ENCODE measurements around the gene ASB3.

ASB3 gene

DNA sequence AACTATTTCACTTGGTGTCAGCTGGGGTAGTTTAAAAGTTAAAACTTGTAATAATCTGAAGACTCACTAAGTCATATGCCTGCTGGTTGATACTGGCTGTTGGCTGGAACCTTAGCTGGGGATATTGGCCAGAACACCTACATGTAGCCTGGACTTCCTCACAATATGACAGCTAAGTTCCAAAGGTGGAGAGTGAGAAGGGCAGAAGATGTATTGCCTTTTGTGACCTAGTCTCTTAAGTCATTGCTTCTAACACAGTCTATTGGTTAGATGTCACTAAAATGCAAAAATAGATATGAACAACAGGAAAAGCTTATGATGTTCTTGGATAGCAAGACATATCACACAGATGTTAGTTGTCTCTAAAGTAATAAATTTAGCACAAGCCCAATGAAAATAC, 132.4 kb downstream of the ASB3 start:
- no peak for DNase-seq (ENCODE audit: low read depth)

DNA sequence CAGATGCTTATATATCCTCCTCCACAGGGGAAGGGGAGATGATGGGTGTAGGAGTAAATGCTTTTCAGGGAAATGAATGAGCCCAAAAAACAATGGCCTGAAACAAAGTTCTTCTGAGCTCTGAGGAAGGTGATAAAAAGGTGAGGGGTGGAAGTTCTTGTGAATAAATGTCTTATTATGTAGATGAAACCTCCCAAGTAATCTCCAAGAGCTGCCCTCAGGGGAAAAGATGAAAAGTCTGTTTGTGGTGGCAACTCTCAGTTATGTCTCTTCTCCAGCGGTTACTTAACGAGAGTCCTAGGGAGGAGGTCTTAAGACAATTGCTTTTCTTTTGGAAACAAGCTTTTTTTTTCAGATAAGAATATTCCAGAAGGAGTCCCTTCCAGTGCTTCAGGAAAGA, 134.6 kb downstream of the ASB3 start:
- DNase-seq (ENCODE audit: low read depth) = no peak

DNA sequence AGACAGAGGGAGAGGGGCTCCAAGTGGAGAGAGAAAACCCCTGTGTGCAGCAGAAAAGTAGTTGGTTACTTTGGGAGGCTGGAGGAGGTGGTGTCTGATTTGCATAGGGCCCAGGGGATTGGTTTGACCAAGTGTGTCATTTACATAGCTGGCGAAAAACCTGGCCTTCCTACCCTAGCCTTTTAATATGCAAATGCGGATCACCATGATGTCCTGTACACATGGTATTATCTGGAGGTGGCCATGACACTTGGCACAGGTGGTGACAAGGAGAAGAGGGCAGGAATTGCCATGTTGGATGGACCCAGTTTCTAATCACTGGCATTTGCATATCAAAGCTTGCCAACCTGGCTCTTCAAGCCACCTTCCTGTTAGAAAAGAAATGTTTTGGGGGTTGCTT, 140.0 kb downstream of the ASB3 start:
- DNase-seq (ENCODE audit: low read depth) = no peak

DNA sequence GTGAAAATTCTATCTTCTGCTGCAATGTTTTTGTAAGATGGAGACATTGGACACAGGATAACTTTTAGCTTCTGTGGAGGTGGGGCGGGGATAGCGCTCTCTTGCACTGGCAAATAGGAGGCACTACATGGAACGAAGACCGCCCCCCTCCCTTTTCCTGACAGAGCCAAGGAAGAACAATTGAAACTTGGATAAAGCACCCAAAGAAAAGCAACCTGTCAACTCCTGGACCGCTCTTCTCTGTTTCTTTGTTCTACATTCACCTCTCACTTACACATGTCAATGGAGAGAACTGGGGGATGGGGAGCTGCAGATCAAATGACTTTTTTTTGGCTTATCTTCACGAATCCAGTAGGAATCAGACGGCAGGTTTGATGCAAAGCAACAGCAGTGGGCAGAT, 145.5 kb downstream of the ASB3 start:
- no peak for DNase-seq (ENCODE audit: low read depth)

DNA sequence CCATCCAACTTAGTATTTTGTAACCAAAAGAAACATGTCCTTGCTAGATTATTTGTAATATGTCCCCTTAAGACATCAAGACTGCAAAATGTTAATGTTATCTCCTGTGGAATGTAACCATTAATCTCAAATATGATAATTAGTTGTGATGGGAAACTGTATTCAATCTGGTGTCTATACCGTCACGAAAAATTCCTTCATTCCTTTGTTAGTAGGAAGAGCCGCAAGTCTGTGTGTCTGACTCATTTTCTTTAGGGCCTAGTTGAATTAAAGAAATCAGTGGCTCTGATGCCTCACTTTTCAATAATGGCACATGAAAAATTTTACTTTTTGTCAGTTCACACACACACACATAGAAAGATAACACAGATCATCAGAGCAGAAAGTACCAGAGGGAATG, 146.3 kb downstream of the ASB3 start:
- no peak for DNase-seq (ENCODE audit: low read depth)

DNA sequence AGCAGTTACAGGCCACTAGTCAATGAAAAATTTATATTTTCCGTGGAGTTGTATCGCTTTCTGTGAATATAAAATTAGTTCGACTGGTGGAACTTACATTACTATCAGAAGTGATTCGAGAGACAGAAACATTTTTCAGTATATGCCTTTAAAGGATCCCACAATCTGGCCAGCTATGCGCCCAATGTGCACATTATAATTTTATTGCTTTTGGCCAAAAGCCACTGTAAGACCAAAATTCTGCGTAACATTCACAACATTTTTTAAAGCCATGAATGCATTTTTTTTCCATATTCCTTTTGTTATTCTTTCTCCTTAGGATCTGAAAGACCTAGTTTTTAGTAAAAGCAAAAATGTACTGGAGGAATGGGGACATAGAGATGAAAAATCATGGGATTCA, 150.2 kb downstream of the ASB3 start:
- DNase-seq (ENCODE audit: low read depth) = no peak

GRCh38 chr2:53636109-53636508, 150.6 kb downstream of the ASB3 start:
- no peak for DNase-seq (ENCODE audit: low read depth)

GRCh38 chr2:53635694-53636093, 151.1 kb downstream of the ASB3 start:
- DNase-seq (ENCODE audit: low read depth) = no peak

DNA sequence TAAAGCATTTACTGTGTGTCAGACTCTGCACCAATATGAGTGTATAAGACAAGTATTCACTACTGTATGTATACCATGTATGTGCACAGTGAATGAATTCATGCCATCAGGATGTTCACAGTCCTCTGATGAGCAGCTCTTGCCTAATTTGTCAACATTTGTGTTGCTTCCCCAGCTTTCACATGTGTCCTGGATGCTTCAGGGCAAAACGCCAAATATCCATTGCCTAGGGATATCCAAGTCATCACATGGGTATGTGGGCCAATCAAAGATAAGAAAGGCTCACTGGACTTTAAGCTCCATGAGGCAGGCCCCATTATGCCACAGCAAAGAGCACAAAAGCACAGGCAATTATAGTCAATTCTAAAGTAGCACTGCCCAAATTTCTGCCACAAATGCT, 153.3 kb downstream of the ASB3 start:
- no peak for DNase-seq (ENCODE audit: low read depth)

GRCh38 chr2:53632714-53633113, 154.0 kb downstream of the ASB3 start:
- no peak for DNase-seq (ENCODE audit: low read depth)

DNA sequence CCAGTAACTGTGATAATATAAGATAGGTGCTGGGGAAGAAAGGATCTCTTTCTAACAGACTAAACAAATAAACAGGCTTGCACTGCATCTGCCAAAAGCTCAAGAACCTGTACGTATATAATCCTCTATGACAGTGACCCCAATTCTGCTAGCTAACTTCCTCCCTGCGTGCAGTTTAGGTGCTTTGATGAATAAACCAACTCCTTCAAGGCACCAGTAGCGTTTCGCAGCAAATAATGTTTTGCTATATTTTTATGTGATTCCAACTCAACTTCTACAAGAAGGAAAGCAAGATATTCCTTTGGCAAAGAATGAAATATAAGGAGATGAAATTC, 154.7 kb downstream of the ASB3 start:
- no peak for DNase-seq (ENCODE audit: low read depth)

DNA sequence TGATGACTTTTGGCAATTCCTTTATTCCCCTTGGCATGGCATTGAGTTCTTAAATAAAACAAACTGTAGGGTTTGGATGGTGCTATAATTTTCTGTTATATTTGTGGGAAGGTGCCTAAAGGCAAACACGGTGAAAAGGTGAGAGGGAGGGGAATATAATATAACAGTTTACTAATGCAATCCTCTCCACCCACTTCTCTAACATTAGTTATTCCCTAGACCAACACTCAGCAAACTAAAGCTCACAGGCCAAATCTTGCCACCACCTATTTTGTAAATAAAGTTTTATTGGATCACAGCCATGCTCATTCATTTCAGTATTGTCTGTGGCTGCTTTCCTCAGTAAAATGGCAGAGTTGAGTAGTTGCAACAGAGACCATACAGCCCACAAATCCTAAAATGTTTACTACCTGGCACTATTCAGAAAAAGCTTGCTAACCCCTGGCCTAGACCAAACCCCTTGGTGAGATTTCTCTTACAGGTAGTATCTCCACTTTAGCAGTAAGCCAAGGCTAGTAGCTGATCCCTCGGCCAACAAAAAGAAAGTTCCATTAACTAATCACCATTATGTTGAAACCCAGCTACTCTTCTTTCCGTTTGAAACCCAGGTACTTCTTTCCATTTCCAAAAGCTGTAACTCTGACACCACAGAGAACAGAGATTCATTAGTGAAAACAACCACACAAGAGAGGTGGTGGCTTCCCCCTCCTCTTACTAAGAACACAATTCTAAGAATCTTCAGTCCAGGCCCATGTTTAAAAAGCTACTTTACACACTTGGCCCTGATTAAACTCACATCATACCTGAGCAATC, 155.2 kb downstream of the ASB3 start:
- DNase-seq (ENCODE audit: low read depth) = no peak

DNA sequence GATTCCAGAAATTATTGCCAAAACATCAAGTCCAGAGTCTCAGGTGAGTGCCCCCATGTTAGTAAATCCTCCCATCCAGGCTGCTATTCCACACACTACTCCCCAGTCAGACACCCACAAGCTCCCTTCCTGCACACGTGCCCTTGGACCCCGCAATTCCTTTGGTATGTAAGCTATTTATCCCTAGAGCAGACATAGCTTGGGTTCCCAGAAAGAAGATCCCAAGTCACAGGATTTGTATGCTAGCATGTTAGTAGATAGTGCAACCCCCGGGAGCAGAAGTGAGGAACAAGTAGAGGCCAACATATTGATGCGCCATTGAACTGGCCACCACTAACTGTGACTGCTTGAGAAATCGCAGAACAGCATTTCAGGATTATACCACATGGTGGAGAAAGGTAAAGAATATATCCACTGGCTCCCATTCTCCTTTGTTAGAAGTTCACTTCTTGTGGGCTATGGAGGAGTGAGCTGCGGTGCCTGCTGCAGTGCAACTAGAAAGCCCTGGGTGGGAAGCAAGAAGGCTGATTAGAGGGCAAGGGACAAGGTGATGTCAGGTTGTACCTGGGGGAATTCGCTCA, 156.6 kb downstream of the ASB3 start:
- no peak for DNase-seq (ENCODE audit: low read depth)

DNA sequence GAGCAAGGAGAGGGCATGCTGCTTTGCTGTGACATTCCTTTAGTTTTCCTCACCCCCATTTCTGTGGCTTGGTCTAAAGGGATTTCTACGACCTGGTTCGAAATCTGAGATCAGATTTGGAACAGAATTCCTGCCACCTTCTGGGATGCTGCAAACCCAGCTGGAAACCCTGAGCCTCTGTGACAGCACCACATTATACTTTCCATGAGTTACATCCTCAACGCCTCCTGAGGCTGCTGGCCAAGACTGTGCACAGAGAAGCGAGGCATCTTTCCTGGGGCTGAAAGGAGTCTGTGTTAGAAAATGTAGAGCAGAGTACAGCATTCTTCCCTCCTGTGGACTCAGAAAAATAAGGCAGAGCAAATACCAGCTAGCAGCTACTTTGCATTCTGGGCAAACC, 157.3 kb downstream of the ASB3 start:
- DNase-seq (ENCODE audit: low read depth) = no peak

GRCh38 chr2:53629001-53629400, 157.8 kb downstream of the ASB3 start:
- DNase-seq (ENCODE audit: low read depth) = no peak

DNA sequence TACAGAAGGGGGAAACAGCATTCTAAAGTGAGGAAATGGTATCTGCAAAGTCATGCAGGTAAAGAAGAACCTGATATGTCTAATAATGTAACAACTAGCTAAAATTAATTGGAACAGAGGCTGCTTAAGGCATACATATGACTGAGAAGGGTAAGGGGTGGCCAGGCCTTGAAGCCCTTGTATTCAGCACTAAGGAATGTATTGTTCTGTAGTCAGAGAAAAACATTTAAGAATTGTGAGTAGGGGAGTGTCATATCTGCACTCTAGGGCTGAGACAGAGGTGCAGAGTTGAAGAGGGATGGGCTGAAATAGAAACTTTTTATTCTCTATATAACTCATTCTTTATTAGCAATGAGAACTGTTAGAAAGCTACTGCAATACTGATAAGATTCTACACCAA, 164.6 kb downstream of the ASB3 start:
- no peak for DNase-seq (ENCODE audit: low read depth)

- no peak for DNase-seq (ENCODE audit: low read depth)
Observed at GRCh38 chr2:53620981-53621380, 165.8 kb downstream of the ASB3 start.

Measured in stimulated activated CD8-positive, alpha-beta memory T cell treated with anti-CD3 and anti-CD28 coated beads, Interleukin-12 subunit alpha, Interleukin-12 subunit beta, amount 100 ng/mL, for 4 hours (primary cell).